Stimulated activated CD4-positive, alpha-beta T cell treated with anti-CD3 and anti-CD28 coated beads, Interleukin-15, amount 100 ng/mL, for 48 hours (primary cell): Measurements from ENCODE around the gene MAST4.

Source experiments
- DNase-seq, 2 donors: peaks; one replicate each; pipeline ENCODE4 v3.0.0-alpha.2; 2020; ENCODE audit warnings: low read depth in 2 of 2

MAST4 gene

DNA sequence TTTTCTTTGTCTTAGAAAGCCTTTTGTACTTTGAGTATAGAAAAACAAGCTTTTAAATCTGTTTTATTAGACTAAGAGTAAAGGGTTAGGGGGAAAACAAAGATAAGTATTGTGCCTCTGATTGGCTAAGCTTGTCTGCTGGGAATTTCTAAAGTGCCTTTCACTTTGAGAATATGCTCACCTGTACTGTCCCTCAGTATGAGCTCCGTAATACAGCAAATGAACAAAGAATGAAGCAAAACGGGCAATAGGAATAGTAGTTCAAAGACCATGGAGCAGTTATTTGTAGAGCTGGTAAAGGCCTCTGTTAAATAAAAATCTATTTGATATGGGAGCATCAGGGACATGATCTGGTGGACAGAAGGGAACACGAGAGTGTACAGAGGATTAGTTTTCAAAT lies 277.8 kb downstream of the MAST4 start:
- no peak for DNase-seq

DNA sequence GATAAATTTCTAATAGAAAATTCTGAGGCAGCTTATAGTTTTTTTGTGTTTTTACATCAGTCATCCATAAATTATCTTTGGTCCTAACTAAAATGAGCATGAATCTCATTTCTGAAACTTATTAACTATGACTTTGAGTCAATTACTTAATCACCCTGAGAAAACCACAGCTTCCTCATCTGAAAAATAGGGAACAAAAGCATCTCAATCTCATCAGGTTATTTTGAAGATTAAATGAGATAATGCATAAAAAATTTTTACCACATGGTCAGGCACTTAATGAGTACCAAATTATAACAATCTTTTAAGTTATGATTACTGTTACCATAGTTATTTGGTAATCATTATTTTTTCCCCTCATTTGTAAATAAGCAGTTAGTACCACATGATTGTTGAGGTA lies 279.1 kb downstream of the MAST4 start:
- no peak for DNase-seq

DNA sequence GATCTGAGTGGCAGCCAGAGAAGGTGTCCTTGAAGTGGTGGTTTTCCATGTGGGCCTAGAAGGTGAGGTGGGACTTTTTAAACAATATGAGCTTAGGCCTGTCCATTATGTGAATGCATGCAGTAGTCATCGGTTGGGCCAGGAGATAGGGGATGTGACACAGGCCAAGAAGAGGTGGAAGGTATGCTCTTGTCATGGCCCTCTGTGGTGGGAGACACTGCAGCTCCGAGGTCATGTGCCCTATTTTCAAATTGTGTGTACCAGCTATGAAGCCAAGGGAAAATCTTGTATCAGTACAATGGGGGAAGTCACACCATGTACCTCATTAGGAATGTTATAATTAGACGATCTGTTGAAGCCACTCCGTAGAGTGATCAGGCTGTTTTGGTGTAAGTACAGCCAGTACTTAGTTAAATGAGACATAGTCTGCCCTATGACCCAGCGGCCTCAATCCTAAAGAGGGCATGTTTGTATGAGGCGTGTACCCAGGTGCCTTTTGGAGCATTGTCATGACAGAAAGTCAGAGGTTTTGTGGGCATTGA lies 280.1 kb downstream of the MAST4 start:
- no peak for DNase-seq

DNA sequence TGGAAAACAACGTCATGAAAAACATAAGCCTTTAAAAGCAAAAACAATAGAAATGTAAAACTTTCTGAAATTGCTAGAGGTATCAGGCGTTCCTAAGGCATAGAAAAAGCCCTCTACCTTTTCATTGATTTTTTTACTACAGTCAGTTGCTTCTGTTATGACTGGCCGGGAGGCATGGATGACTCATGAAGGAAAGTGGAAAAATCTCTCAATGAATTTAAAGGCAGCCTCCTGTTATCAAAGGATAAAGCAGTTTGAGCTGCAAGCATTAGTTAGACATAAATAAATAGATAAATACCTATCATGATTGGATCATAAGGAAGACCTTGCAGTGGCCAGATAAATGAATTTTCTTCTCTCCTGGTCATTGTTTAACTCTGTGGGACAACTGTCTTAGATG lies 281.6 kb downstream of the MAST4 start:
- DNase-seq, result no peak

GRCh38 chr5:66880401-66880800 lies 284.2 kb downstream of the MAST4 start:
- no peak for DNase-seq

DNA sequence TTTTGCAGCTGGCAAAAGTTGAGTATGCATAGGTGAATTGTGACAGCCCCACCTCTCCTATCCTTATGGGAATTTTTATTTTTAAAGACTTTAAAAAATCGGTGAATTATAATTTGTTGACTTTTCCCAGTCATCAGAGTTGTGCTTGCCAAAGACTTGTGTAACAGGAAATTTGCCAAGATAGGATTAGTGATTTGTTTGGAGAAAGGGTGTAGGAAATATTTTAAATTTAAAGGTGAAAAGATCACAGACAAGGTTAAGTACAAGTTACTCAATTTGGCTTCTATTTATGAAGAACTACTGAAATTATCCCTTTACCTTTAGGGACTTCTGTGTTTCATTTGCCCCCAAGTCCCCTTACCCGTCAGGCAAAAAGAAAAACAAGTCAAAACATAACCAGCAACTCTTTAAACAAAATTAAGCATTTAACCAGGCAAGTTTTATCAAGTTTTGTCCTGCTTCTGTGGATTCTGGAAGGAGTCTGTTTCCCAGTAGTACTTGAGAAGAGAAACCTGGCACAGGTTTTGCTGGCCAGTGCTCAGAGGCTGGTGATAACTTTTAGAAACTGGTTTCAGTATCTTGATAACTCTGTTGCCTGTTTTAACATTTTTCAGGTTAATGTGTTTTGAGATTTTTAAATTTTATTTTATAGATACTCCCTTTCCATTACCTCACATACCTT lies 285.4 kb downstream of the MAST4 start:
- DNase-seq, result no peak

- no peak for DNase-seq
These were observed 286.5 kb downstream of the MAST4 start for GRCh38 chr5:66882606-66883227.

GRCh38 chr5:66884564-66885243 lies 288.5 kb downstream of the MAST4 start:
- DNase-seq, result no peak

DNA sequence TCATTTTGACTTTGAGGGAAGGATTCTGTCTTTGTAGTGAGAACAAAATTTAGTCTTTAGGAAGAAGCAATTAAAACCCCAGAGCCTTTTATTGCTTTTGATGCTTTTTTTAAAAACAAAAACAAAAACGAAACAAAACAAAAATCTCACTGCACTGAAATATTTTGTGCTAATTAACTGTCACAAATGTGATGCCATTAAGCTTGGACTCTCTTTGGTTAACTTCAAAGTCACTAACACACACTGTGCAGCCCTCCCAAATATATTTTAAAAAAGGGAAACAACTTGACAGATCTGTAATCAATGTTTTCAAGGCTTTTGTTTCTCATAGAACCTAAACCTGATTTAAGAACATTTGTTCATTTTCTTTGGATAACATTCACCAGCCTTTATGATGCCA lies 290.7 kb downstream of the MAST4 start:
- DNase-seq, result no peak

GRCh38 chr5:66888613-66889012 lies 292.4 kb downstream of the MAST4 start:
- DNase-seq, result no peak

- no peak for DNase-seq
These were observed 292.9 kb downstream of the MAST4 start for GRCh38 chr5:66889056-66889455.

DNA sequence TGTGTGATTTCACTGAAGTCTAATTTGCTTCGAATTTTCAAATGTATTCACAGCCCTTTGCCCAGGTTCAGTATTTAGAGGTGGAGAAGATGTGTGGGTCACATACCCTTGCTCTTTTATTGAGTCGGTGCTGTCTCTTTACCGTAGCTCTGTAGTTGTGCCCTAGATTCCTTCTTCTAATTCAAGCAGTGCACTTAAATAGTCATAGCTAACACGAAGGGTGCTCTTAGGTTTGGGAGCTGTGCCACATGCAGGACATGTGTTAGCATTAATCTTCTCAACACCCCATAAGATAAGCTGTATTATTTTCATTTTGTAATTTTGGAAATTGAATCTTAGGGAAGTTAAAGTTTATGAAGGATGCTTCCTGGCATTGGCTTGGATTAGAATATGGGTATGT lies 293.3 kb downstream of the MAST4 start:
- DNase-seq, result no peak

- no peak for DNase-seq
These were observed 295.2 kb downstream of the MAST4 start for GRCh38 chr5:66891184-66891925.

GRCh38 chr5:66892716-66893115 lies 296.5 kb downstream of the MAST4 start:
- no peak for DNase-seq

DNA sequence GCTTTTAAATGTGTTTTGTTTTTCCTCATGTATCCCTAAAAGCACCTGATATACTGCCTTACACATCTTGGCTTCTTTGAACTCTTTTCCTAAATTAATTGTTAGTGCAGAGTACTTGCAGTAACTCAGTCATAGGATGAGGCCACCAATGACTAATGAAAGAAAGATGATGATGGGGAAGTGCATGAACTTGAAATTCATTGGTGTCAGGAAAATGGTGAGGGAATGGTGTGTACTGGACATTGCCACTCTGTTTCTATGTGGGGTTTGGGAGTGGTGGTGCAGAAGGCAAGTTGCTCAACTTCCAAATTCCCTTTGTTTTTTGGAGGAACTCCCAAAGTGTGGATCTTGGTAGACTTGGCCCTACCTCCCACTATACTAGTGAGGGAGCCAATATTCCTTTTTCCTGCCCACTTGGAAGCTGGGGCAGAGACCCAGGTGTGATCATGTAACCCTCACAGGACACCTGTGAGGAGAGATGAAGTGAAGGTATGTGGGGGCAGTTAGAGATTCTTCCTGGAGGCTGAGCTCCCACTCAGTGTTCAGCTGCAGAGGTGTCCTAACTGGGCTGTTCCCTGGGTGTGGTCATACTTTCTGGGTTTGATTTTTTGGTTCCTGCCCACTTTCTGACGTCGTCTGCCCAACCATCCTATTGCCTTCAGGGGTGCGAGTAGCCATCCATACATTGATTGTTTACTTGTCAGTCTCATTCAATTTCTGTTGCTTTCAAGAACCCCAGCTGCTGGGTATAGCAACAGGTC lies 298.5 kb downstream of the MAST4 start:
- no peak for DNase-seq

DNA sequence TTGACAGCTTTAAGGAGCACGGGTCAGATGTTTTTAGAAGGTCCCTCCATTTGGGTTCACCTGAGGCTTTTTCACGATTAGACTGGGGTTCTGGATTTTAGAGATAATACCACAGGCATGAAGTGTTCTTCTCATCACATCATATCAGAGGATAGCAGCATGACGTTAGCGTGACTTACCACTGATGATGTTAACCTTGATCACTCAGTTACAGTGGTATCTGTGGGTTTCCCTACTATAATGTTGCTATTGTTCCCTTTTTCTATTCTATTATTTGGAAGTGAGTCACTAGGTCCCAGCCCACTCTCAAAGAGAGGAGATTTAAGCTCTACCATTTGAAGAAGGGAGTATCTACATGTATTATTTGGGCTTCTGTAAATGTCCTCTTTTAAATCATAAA lies 300.0 kb downstream of the MAST4 start:
- DNase-seq, result peak in 1 of 2 donors; percentile 4

- no peak for DNase-seq
These were observed 301.2 kb downstream of the MAST4 start for GRCh38 chr5:66897356-66897755.

GRCh38 chr5:66898241-66898995 lies 302.2 kb downstream of the MAST4 start:
- DNase-seq, result no peak

DNA sequence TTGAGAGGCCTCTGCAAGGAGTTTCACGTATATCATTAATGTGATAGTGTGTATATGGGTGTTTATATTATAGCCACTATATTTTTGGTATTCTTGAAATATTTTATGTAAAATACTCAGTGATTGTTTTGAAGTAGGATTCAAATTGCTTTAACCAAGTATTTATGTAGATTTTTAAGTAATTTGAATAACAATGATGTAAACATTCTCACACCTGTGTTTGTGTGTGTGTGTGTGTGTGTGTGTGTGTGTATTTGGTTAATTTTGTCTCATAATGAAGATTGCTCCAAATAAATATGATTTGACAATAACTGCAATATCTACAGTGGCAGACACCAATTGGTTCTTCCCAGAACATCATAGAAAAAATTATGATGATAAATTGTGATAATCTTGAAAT lies 307.0 kb downstream of the MAST4 start:
- no peak for DNase-seq

GRCh38 chr5:66903709-66904108 lies 307.5 kb downstream of the MAST4 start:
- no peak for DNase-seq

DNA sequence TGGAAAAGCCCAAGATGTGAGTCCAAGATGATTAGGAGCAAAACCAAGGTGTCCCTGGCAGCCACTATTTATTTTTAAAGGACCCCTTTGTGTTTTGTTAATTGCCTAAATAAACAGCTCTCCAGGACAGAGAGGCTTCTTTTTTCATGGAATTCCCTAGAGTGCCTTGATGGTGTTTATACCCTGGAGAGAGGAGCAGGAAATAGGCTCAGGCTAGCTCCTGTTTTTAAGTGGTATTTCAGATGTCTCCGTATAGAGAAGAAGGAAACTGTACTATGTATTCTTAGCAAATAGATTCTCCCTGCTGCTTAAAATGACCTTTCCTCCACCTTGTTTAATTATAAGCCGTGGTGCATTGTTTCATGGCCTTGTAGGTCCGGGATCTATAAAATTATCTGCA lies 308.0 kb downstream of the MAST4 start:
- no peak for DNase-seq
